ENCODE data around the gene RNF20.

GRCh38 chr9:101578378-101578777 is 44.7 kb downstream of the RNF20 start:
- TF ChIP-seq CTCF (optimal IDR thresholded peaks at IDR 0.05 in 1 of 3, IDR thresholded peaks at IDR 0.05 in 1 of 3, conservative IDR thresholded peaks at IDR 0.05 in 1 of 3; ENCODE audit: extremely low read depth in 1 of 3, insufficient read depth in 2 of 3, low read length in 3 of 3) = no peak
- no peak for TF ChIP-seq EZH2 (IDR thresholded peaks at IDR 0.05; ENCODE audit: low read length)

All from keratinocyte (primary cell).